Measurements from ENCODE around the gene LAMA2.

LAMA2 gene

GRCh38 chr6:129476248-129476564 lies 593.3 kb downstream of the LAMA2 start:
- TF ChIP-seq CTCF (IDR thresholded peaks at IDR 0.05; ENCODE audit: insufficient read depth, low read depth, low read length, missing control alignments) = no peak
- no peak overlapping the region for H3K4me3 ChIP-seq (ENCODE audit: low read length)
- DNase-seq (ENCODE audit: low read depth) = no peak

- no peak for DNase-seq (ENCODE audit: low read depth)
- no peak overlapping the region for H3K4me3 ChIP-seq (ENCODE audit: low read length)
- TF ChIP-seq CTCF (IDR thresholded peaks at IDR 0.05; ENCODE audit: insufficient read depth, low read depth, low read length, missing control alignments) = no peak
Measured at GRCh38 chr6:129476810-129477209, 593.9 kb downstream of the LAMA2 start.

GRCh38 chr6:129478379-129478778 lies 595.4 kb downstream of the LAMA2 start:
- DNase-seq (ENCODE audit: low read depth) = no peak
- no peak for TF ChIP-seq CTCF (IDR thresholded peaks at IDR 0.05; ENCODE audit: insufficient read depth, low read depth, low read length, missing control alignments)
- no peak overlapping the region for H3K4me3 ChIP-seq (ENCODE audit: low read length)

- TF ChIP-seq CTCF (IDR thresholded peaks at IDR 0.05; ENCODE audit: insufficient read depth, low read depth, low read length, missing control alignments) = no peak
- no peak for DNase-seq (ENCODE audit: low read depth)
Measured at GRCh38 chr6:129481706-129482105, 598.8 kb downstream of the LAMA2 start.

DNA sequence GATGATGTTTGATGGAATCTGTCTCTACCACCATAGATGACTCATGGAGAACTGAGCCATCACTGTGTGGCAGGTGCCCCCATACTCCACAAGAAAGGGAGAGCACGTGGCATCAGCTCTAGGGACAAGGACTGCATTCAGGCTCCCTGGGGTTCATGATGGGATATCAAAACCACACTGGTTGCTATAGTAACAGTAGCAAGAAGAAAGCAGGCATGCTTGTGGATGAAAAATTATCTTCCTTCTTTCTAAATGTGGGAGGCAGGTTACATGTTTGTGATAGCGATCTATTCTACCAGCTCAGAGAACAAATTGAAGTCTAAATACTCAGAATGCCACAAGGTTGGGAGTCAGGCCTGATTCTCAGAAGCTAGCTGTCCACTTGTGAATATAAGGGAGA lies 602.8 kb downstream of the LAMA2 start:
- H3K4me3 ChIP-seq (ENCODE audit: low read length) = no peak overlapping the region
- TF ChIP-seq CTCF (IDR thresholded peaks at IDR 0.05; ENCODE audit: insufficient read depth, low read depth, low read length, missing control alignments) = no peak
- DNase-seq (ENCODE audit: low read depth) = no peak

More at GRCh38 chr6:129481706-129482105, 598.8 kb downstream of the LAMA2 start:
- H3K4me3 ChIP-seq (ENCODE audit: low read length) = no peak overlapping the region

DNA sequence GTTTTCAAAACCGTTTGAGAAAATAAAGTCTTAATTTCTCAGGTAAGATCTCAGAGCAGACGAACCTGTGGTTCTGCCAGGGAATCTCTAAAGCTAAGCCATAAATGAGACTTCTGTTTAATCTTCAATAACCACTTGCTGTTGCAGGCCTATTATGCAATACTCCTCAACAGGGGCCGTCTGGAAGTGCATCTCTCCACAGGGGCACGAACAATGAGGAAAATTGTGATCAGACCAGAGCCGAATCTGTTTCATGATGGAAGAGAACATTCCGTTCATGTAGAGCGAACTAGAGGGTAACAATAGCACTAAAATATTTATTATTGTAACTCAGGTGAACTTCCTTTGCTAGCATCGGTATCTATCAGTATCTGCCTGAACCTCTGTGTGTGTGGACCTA lies 603.4 kb downstream of the LAMA2 start:
- no peak for DNase-seq (ENCODE audit: low read depth)

More for the DNA sequence above, 603.4 kb downstream of the LAMA2 start:
- no peak overlapping the region for H3K4me3 ChIP-seq (ENCODE audit: low read length)
- no peak for TF ChIP-seq CTCF (IDR thresholded peaks at IDR 0.05; ENCODE audit: insufficient read depth, low read depth, low read length, missing control alignments)

Data from epithelial cell of esophagus (primary cell).